Ammon's horn (tissue), 1 donor: Measurements from ENCODE around the gene HTRA3.

Experiments
- DNase-seq: peaks from one replicate; pipeline ENCODE4 v3.0.0-alpha.2; 2016; ENCODE audit warnings: low spot score

The HTRA3 gene

DNA sequence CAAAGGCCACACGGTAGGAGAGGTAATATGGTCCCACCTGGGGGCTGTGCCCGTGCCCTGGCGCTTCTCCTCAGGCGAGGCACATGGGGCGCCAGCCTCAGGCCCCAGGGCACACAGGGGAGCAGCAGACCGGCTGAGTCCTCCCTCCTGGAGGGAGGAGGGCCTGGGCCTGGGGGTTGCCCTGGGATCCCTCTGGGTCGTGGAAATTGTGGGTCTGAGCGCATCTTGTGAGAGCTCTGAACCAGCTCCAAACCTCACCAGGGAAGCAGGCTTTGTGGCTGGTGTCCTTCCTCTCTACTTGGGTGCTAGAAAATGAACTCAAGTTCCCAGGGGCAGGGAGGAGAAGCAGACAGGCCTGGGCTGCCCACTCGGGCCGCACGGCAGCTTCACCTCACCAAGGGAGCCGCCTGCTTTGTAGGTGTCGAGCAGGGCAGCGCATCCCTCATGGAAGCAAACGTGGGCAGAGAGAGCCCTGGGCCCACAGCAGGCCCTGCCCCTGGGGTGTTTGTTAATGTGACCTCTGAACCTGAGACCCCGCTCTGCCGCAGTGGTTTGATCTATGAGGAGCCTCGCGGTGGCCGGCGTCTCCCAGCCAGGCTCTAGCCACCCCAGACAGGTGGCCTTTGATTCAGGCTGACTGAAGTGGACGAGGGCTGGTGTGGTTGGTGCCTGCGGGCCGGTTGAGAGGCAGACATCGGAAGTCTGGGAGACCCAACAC is 10.8 kb downstream of the HTRA3 start:
- DNase-seq: no peak

DNA sequence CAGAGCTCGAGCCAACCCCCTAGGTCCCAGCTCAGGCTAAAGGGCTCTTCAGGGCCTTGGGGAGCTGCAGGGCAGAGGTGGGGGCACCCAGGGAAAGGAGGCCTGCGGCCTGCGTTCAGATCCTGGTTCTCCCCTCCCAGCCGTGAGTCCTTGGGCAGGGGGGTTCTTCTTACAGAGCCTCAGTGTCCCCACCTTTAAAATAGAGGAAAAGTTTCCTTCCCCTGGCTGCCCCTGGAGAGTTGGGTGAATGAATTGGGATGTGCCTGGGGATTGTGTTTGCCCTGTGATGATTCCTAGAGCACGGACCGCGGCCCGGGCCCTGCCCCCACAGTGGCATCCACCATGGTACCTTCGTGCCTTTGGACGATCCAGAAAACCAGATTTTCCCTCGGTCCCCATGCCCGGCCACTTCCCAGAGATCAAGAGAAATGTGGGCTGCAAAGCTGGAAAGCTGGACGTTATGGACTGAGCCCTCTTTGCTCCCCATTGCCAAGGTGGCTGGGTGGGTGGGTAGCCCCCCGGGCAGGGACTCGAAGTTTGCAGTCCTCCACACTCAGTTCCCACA is 11.4 kb downstream of the HTRA3 start:
- DNase-seq: no peak

DNA sequence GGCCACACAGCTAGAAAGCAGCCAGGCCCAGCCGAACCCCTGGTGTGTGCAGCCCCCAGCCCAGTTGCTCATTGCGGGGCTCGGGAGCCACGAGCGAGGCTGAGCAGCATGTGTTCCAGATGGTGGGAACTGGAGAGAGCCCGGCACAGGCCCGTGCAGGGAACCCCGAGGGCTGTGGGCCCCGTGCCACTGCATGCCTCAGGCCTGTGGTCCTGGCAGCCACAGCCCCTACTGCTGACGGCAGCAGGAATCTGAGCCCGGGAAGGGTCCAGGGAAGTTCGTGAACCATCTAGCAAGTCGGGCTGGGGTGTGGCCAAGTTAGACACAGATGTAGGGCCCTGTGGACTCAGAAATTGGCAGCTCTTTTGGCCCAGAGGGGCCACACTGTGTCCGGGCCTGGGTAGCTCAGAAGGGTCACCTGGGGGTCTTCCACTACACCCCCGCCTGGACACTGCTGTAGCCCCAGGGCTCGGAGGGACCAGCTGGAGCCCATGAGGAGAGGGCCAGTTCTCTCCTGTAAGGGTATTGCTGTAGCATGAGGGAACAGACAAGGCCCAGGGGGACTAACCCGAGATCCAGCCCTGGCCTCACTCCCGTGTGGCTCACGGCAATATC is 12.1 kb downstream of the HTRA3 start:
- DNase-seq: no peak

DNA sequence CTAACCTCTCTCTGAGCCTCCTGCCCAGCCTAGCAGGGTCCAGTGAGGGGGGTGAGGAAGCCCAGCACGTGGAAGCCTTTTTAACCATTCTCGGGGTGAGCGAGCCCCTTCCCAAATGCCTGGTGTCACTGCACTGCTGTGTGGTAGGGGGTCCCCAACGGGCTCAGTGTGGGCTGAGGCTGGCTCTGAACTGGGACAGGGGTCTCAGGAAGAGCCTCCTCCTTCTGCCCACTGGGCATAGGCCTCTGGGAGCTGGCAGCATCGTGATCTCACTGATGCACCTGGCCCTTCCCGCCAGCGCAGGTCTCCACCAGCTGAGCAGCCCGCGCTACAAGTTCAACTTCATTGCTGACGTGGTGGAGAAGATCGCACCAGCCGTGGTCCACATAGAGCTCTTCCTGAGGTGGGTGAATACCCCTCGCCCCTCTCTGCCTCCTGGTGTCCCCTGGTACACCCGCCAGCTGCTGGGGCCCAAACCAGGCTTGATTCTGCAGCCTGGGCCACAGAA is 12.6 kb downstream of the HTRA3 start:
- no peak for DNase-seq

DNA sequence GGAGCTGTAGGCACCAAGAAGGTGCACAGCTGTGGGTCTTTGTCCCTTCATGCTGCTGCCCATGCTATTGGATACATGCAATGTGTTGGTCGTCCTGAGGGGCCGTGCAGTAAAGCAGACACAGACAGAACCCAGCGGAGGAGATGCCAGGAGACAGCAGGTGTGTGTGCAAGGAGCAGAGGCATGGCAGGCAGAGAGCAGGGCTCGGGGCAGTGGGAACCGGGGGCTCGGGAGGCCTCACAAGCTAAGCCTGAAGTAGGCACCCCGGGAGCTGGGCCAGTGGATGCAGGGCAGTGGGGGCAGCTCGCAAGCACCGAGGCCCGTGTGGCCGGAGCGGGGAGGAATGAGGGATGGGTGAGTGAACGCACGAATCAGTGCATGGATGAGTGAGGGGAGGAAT is 13.2 kb downstream of the HTRA3 start:
- no peak for DNase-seq

DNA sequence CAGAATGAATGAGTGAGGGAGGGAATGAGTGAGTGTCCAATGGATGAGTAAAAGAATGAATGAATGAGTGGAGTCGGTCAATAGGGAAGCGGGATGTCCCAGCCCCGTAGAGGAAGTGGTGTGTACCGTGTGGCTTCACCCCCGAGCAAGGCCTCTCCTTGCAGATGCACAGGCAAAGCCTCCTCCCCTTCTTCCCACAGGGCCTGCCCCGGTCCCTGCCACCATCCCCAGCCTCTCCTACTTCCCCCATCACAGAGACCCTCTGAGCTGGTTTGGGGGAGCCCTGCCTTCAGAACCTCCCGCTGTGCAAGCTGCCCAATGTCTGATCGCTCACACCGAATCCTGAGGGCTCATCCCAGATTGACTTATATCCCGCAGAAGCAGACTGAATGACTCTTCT is 13.6 kb downstream of the HTRA3 start:
- DNase-seq: no peak

DNA sequence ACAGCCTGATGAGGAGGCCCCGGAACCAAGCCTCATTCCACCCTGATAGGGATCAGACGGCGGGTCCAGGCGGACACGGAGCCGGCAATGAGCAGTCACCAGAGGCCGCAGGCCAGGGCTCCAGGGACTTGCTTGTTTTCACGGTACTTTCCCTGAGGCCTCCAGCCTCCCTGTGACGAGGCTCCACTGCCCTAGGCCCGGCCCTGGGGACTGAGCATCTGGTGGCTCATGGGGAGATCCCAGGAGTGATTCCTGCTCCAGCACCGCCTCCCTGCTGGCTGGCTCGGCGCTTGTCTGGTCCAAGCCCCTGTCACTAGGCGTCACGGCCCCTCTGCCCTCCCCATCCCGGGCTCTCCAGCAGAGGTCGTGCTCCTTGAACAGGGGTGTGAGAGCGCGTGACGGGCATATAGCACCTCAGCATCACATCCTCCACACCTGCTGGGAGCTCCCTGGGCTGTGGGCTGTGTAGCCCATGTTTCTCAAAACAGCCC is 14.1 kb downstream of the HTRA3 start:
- no peak for DNase-seq

DNA sequence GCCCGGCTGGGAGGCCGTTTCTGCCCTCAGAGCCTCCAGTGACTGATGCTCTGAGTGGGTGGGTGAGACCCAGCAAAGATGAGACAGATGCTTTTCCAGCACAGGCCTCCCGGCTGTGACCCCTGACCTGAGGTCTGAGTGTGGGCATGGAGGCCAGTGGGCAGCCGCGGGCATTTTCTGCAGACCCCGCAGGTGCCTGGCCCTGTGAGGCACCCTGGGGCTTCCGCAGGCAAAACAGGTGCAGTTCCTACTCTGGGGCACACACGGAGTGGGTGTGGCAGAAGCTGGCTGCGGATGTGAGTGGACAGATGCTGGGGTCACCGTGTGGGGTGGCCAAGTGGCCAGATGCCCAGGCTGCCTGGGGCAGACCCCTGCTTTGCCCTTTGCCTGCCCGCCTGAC is 14.8 kb downstream of the HTRA3 start:
- no peak for DNase-seq

DNA sequence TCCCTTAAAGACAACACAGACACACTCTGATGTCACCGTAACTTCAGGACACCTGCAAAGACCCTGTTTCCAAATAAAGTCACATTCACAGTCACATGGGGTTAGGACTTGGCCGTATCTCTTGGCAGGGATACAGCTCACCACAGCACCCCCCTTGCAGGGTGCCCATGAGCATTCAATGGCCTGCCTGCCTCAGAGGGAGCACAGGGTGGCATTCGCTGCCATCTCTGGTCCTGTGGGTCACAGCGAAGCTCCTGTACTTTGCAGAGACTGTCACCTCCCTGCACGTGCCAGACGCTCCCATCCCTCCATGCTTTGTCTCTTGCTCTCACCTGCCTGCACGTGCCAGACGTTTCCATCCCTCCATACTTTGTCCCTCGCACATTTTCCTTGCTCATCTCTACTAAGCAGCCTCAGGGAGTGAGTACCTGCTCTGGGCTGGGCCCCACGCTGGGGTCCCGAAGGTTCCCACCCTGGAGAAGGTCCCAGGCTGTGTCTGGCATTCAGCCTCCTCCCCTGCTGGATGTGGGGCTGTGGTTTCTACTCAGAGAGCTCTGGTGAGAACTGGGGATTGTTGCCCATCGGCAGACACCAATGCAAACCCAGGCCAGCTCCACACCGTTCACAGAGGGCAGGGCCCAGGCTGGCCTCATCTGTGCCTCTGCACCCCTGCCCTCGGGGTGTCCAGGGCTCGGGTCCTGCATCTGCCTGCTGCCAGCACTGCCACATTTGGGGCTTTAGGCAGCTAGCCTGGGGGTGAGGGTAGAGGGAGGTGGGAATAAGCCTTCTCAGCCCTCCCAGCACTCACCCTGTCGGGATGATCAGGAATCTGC is 15.8 kb downstream of the HTRA3 start:
- no peak for DNase-seq

DNA sequence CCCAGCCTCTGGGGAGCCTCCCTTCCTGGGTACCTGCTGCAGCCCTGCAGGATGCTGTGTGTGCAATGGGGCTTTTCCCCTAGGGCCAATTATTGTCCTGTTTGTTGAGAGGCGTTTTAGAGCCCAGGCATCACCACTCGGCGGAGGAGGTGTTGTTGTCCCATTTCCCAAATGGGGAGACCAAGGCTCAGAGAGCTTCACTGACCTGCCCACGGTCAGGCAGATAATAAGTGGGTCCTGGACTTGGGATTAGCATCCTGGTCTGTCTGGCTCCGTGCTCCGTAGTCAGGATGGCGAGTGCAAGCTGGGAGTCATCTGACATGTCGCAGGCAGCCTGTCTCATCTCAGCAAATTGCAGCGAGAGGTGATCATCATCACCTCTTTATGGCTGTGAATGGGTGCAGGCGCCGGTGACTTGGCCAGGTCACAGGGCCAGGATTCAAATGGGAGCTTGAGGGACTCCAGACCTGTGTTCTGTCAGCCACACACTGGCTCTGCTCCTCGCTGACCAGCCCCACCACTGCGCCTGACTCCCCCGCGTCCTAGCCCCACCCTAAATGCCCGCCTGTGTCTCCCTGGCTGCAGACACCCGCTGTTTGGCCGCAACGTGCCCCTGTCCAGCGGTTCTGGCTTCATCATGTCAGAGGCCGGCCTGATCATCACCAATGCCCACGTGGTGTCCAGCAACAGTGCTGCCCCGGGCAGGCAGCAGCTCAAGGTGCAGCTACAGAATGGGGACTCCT is 16.6 kb downstream of the HTRA3 start:
- no peak for DNase-seq

DNA sequence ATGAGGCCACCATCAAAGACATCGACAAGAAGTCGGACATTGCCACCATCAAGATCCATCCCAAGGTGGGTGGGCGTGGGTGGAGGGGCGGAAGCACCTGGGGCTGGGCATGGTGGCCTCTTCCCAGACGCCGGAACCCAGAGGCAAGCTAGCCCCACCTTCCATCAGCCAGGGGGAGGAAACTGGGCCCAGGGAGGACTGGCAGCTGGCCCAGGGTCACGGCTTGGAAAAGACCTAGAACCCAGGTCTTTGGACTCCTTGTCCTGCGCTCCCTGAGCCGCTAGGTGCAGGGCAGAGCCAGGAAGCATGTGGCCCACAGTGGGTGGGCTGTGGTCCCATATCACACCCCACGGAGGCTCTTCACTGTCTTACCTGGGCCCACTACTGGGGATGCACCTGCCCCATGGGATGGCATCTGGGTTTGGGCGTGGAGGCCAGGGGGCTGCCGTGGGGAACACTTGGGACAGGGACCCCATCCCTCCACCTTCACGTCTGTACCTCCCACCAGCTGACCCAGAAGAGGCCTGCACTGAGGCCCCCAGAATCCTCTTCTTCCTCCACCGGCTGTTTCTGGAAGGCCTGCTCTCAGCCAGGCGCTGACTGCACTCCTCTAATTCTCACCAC is 17.3 kb downstream of the HTRA3 start:
- no peak for DNase-seq

DNA sequence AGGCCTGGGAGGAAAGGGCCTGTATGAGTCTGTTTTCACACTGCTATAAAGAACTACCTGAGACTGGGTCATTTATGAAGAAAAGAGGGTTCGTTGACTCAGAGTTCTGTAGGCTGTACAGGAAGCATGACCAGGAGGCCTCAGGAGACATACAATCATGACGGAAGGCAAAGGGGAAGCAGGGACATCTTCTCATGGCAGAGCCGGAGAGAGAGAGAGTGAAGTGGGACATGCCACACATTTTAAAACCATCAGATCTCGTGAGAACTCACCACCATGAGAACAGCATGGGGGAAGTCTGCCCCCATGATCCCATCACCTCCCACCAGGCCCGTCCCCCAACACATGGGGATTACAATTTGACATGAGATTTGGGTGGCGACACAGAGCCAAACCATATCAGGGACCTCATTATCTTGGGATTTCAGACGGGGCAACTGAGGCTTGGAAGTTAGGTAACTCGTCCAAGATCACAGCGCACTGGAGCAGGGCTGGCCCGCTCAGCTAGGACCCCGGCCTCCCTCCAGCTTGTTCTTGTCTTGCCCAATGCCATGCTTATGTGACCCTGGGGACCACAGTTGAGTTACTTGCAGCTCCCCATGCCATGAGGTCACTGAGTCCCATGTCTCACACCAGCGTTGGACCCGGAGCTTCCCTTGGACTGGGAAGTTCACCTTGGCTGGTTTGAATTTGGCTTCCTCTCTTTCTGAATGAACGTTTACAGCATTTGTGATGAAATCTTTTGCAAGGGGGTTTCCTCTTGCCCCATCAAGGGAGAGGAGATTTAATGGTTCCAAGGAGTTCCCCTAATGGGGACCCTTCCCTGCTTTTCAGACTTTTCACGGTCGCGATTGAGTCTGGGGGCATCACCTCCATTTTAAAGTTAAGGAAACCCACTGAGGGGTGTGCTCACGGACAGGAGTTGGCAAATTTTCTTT is 18.1 kb downstream of the HTRA3 start:
- DNase-seq: no peak

DNA sequence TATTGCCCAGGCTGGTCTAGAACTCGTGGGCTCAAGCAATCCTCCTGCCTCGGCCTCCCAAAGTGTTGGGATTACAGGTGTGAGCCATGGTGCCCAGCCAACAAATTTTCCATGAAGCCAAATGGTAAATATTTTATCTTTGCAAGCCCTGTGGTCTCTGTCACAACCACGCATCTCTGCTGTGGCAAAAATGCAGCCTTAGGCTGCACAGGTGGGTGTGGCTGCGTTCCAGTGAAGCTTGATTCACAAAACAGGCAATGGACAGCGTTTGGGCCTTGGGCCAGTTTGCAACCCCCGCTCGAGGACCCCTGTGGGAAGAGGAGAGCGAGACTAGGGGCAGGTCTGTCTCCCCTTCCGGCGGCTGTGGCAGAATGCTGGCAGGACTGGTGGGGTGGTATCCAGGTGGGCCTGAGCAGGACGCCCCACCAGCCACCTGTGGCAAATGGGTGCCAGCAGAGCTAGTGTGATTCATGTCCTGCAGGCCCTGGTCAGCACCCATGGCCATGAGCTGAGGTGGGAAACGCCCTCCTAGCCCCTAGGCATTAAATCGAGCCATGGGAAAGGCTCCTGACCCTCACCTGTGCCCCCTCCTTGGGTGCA is 19.7 kb downstream of the HTRA3 start:
- no peak for DNase-seq

DNA sequence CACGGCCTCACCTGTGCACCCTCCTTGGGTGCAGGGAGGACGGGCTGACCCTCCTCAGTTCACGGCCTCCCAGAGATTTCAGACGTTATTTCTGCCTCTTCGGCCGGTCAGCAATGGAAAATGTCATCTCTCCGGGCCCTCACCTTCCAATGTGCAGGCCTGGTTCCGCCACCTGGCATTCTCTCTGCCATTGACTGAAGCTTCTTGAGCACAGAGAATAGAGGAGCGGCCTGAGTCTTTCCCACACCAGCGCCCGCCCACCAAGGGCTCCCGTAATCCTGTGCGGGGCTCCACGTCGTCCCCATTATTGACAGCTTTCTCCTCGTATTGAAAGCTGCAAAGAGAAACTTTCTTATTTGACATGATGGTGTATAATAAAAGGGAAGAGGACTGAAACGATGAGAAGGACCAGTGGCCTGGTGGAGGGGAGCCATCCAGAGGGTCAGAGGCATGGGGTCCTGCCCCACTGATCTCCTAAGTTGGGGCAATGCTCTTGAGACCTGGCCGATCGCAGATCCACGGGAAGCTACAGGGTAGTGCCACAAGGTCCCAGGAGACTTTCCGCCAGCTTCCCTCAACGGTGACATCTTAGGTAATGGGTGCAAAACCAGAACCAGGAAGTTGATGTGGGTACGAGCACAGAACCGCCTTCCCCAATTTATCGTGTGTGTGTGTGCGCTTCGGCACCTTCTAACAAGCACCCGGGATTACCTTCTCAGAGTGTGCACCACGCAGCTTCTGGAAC is 20.6 kb downstream of the HTRA3 start:
- no peak for DNase-seq

DNA sequence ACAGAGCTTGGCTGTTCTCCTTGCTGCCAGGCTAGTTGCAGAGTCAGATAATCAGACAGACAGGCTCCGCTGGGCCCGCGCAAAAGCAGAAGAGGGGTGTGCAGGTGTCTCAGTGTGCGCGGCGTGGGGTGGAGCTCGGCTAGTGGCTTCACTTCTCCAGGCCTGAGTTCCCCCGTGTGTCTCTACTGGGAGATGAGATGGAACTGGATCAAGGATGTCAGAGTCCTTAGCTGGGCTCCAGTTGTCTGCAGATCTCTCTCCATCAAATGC is 21.1 kb downstream of the HTRA3 start:
- DNase-seq: no peak

DNA sequence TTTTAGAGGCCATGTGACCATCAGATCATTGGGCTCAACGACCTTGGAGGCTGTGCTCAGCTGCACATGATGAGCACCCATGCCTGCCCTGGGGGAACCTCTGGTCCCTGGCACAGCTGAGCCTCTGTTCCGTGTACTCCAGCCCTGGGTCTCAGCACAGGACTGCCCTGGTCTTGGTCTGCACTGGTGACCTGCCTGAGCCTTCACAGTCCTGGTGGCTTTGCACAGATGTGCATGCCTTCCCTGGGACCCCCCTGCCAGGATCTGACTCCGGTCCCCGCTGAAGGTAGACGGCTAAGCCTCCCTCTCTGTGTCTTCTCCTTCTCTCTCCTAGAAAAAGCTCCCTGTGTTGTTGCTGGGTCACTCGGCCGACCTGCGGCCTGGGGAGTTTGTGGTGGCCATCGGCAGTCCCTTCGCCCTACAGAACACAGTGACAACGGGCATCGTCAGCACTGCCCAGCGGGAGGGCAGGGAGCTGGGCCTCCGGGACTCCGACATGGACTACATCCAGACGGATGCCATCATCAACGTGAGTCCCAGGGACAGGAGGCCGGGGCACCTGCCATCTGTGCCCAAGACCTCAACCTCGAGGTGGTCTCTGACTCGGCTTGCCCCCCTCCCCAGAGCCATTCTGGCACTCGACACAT is 21.6 kb downstream of the HTRA3 start:
- DNase-seq: no peak

DNA sequence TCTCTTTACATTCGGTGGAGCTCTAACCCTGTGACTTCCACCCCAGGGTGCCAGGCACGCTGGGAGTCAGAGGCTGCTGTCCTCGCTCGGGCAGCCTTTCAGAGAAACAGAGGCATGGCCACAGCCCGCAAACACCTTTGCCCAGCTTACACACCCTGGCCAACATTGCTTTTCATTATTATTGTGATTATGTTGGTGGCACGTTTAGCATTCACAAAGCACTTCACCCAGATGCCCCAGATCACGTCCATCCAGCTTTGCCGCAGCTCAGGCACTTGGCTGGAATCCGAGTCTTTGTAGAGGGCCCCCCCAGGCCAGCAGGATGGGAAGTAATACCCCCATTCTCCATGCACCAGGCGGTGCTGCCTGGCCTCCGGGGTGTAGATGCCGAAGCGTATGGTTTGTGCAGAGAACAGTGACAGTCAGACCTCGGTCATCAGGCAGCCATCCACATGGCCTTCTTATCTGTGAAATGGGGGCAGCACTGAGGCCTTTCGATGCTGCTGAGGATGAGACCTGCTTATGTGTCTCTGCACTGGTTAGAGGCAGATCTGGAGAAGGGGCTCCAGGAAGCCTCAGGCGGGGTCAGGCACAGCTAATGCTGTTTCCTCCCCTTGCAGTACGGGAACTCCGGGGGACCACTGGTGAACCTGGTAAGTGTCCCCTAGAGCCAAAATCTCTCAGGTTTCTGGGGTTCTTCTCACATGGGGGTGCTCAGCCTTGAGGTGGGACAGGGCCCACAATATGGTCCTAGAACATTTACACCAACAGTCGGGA is 22.3 kb downstream of the HTRA3 start:
- no peak for DNase-seq
